ENCODE results near the gene POMP.

DNA sequence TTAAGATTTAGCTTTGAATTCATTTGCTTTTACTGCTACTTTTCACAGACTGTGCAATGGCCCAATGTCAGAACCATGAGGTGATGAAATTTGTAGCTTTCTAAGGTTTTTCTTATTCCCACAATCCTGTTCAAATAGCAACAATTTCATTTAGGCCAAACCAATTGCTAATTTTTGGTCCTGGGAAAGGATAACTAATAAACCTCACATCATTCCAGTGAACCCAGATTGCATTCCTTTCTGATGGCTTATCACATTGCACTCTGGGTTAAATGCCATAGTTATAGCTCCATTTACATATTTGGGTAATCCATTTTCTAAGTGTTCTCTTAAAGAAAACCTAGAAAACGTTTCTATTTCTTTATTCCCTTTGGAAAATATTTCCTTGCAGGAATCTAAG, 22.9 kb upstream of the POMP start:
- TF ChIP-seq EZH2phosphoT487 (IDR thresholded peaks at IDR 0.05; ENCODE audit: borderline replicate concordance) (no peak), CTCF (IDR thresholded peaks at IDR 0.05 in 2 of 3, conservative IDR thresholded peaks at IDR 0.05 in 1 of 3; ENCODE audit: borderline replicate concordance in 1 of 3, insufficient read depth in 1 of 3, low read depth in 2 of 3, low read length in 2 of 3) (no peak), YY1 (IDR thresholded peaks at IDR 0.05; ENCODE audit: extremely low read depth, insufficient replicate concordance, low read depth, low read length) (no peak), POLR2AphosphoS5 (IDR thresholded peaks at IDR 0.05; ENCODE audit: low read depth, low read length) (no peak), RAD21 (IDR thresholded peaks at IDR 0.05; ENCODE audit: low read depth) (no peak), ZNF274 (IDR thresholded peaks at IDR 0.05; ENCODE audit: low read depth, low read length) (no peak), POLR2A (IDR thresholded peaks at IDR 0.05; ENCODE audit: borderline replicate concordance, extremely low read depth, insufficient read depth, insufficient read length) (no peak), EZH2 (IDR thresholded peaks at IDR 0.05) (no peak), JUND (IDR thresholded peaks at IDR 0.05) (no peak), ATF3 (IDR thresholded peaks at IDR 0.05) (no peak), TCF7L2 (IDR thresholded peaks at IDR 0.05; ENCODE audit: borderline replicate concordance, extremely low read depth, insufficient read depth, insufficient read length) (no peak), EGR1 (IDR thresholded peaks at IDR 0.05; ENCODE audit: low read depth) (no peak), CBX3 (IDR thresholded peaks at IDR 0.05; ENCODE audit: low read depth) (no peak)

Measured in HCT116 (cell line).